Spleen (tissue), 7 donors: ENCODE data around the gene NPTX1.

Experiments
- POLR2A ChIP-seq, 3 donors: fragments of 450-650 bp; IDR thresholded peaks; one replicate each; pipeline ENCODE4 v1.5.1; 2017; ENCODE audit warnings: antibody characterized with exemption in 3 of 3, mild to moderate bottlenecking in 1 of 3
- POLR2AphosphoS5 ChIP-seq, 3 donors: sonication (generic); formaldehyde crosslinking; IDR thresholded peaks; one replicate each; pipeline ENCODE4 v1.5.1; 2017; ENCODE audit warnings: antibody characterized with exemption in 3 of 3
- TF ChIP-seq, protein P1 (sequence below), 11 experiments: fragments of 200-600 bp in 7 of 11; fragments of 450-650 bp in 4 of 11; sonication (generic) in 4 of 11; IDR thresholded peaks in 8 of 11; conservative IDR thresholded peaks in 3 of 11; 1 replicate in 7 of 11; 2 replicates in 4 of 11; pipeline versions ENCODE4 v1.4.0 to v1.8.0; 2016 to 2021; ENCODE audit warnings: antibody characterized with exemption in 11 of 11, inconsistent platforms in 4 of 11, mild to moderate bottlenecking in 1 of 11
- donor health status: DM: no; HTN: no; CAD: no; lungs with moderate emphysema.
- donor health status: DM: no; HTN: no; CAD: no.
- donor health status: DM: no; HTN: no; CAD: no.

DNA sequence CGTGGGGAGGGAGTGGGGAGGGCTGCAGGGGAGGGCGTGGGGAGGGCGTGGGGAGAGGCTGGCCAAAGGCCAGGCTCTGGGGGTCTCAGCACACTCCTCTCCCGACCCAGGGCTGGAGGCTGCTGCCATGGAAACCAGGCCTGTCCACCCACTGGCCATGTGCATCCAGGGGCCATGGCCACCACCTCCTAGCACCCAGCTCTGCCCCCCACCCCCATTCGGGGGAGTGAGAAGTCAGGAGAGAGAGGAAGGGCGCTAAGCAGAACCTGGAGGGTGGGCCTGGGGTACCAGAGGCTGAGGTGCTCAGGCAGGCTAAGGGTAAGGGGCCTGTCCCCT is 31.8 kb downstream of the NPTX1 start:
- TF ChIP-seq, protein P1, sequence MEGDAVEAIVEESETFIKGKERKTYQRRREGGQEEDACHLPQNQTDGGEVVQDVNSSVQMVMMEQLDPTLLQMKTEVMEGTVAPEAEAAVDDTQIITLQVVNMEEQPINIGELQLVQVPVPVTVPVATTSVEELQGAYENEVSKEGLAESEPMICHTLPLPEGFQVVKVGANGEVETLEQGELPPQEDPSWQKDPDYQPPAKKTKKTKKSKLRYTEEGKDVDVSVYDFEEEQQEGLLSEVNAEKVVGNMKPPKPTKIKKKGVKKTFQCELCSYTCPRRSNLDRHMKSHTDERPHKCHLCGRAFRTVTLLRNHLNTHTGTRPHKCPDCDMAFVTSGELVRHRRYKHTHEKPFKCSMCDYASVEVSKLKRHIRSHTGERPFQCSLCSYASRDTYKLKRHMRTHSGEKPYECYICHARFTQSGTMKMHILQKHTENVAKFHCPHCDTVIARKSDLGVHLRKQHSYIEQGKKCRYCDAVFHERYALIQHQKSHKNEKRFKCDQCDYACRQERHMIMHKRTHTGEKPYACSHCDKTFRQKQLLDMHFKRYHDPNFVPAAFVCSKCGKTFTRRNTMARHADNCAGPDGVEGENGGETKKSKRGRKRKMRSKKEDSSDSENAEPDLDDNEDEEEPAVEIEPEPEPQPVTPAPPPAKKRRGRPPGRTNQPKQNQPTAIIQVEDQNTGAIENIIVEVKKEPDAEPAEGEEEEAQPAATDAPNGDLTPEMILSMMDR (IDR thresholded peaks at IDR 0.05 in 8 of 11, conservative IDR thresholded peaks at IDR 0.05 in 3 of 11), result no peak
- TF ChIP-seq POLR2AphosphoS5 (IDR thresholded peaks at IDR 0.05), result no peak
- TF ChIP-seq POLR2A (IDR thresholded peaks at IDR 0.05), result no peak
